HuH-7 (cell line): ENCODE results near the gene MALRD1.

Experiments used
- DNase-seq: peaks from one replicate; pipeline ENCODE4 v3.0.0; 2011; ENCODE audit warnings: low spot score

The MALRD1 gene

DNA sequence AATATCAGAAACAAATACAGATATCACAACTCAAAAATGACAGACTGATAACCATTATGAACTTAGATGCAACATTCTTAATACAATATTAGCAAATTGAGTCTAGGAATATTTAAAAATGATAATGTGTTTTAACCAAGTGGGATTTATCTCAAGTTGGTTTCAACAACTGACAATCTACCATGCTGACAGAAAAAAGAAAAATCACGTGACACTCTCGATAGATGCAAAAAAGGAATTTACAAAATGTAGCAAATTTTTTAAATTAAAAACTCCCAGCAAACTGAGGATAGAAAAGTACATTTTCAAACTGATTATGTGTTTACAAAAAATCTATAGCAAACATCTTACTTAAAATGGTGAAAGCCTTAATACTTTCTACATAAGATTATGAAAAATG lies 177.4 kb downstream of the MALRD1 start:
- no peak for DNase-seq

DNA sequence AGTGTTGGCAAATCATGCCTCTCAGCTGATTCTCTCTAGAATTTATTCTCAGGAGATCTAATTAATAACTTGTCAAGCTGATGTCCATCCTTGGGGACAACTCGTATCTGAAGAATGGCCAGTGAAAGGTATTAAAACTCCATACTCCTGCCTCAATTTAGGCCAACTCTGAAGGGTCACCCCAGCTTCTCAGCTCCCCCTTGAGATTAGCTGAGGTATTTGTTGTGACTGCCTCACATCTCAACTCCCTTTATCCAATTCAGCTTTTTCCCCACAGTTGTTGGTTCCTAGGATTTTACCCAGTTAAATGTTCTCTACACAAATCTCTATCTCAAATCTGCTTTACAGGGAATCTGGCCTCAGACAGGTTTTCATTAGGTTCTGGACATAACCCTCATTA lies 182.4 kb downstream of the MALRD1 start:
- no peak for DNase-seq

DNA sequence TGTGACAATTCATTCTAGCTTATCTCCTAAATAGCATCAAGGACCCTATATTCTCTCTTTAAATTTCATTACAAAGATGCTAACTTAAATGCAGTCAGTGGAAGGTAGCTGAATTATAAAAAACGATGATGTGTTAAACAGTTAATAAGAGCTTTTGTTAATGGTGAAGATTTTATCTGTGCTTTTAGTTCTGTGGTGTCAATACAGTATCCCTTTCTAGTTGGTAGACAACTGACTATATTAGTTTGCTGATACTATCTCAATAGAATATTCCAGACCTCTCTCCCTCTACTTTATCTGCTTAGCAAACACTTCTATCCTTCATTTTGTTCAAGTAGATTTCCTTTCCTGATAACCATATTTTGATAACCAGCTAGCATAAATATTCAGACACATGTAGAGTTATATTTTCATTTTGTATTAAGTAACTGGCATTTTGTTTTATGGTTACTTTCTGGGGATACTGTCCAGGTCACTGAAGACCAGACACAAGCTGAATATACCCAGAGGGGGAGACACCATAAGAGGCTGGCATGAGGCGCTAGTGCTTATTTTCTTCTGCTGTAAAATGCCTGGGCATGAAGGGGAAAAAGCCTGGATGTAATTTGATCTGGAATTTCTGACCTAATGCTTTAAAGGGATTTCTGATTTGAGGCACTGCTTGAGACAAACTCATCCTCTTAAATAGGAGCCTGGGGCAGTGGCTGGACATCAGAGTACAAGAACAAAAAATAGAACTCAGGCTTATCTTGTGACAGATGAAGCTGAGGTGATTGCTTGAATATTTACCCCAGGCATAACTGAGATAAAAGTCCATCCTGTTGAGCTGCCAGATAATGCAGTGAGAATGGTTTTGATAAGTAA lies 197.5 kb downstream of the MALRD1 start:
- DNase-seq = no peak

DNA sequence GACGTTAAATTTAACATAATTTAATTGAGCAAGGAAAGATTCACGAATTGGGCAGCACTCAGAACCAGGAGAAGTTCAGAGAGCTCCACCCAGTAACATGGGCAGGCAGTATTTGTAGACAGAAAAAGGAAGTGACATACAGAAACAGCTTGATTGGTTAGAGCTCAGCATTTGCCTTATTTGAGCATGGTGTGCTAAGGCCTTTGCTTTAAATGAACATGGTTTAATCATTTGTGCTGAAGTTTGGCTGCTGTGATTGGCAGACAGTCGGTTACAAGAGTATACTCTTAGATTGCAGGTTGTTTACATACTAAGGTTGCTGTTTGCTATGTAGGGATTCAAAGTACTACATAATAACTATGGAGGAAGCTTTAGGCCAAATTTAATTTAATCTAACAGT lies 199.2 kb downstream of the MALRD1 start:
- no peak for DNase-seq

DNA sequence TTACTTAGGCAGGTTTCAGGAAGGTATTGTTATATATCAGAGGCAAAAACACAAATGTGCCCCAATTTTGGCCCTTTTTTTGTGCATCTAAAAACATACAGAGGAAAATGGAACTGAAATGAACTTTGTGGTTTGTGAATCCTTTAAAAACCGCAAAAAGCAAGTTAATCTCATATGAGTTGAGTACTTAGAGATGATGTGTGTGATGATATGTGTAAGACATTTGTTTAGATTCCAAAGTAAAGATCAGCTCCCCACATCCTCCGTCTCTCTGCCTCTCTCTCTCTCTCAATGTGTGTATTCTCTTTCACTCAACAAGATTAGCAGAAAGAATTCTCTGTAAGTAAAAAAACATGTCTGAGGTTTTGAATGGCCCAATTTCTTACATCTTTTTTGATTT lies 201.9 kb downstream of the MALRD1 start:
- DNase-seq = no peak

DNA sequence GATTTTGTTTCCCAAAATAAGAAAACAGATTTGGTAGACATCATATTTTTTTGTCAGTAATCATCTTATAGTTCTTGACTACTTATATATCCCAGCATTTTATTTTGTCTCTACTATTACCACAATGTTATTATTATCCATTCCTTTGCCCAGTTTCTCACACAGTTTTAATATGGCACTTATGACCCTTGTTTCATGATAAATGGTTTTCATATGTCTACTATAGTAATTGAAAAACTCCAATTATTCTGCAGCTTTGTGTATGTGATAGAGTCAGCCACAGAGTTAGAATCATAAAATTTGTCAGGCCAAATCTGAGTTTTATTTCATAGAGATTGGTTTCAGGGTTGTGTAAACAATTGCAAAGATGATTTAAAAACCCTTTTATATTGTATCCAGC lies 203.9 kb downstream of the MALRD1 start:
- no peak for DNase-seq

DNA sequence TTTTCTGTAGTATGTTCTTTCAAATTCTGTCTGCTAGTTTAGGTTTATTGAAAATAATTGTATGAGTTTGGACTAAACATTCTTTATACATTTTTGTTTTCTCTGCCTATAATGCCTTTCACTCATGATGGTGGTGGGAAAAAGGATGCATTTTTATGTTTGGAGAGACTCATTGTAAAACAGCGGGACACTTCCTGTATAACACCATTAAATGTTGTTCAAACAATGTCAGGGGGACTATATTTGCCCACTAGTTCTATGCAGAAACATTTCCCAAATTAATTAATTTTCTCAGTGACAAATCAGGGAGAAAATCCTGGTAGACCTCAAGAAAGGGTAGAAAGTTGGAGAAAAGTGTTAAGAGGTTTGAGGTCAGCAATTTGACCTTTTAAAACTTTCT lies 207.7 kb downstream of the MALRD1 start:
- no peak for DNase-seq

DNA sequence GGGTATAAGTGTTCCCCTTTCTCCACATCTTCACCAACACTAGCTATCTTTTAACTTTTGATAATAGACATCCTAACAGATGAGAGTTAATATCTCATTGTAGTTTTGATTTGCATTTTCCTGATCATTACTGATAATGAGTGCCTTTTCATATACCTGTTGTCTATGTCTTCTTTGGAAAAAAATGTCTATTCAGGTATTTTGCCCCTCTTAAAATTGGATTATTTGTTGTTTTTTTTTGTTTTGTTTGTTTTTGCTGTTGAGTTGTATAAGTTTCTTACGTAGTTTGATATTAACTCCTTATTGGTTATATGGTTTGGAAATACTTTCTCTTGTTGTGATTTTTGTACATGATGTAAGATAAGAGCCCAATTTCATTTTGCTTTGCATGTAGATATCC lies 214.7 kb downstream of the MALRD1 start:
- DNase-seq = no peak

DNA sequence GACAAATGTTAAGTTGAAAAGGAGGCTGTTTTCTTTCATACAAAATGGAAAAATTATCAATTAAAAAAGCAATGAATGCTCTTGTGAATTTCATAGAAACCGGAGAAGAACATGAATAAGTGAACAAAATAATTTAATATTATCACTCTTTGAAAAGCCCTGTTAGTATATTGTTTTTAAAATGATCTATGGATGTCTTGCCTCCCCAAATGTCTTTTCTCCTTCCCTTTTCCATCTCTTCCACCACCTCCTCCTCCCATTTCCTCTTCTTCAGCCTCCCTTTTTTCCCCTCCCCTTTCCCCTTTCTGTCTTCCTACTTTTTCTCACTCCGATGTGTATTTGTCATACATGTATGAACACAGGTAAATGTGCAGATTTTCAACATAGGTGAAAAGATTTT lies 234.7 kb downstream of the MALRD1 start:
- DNase-seq = no peak

DNA sequence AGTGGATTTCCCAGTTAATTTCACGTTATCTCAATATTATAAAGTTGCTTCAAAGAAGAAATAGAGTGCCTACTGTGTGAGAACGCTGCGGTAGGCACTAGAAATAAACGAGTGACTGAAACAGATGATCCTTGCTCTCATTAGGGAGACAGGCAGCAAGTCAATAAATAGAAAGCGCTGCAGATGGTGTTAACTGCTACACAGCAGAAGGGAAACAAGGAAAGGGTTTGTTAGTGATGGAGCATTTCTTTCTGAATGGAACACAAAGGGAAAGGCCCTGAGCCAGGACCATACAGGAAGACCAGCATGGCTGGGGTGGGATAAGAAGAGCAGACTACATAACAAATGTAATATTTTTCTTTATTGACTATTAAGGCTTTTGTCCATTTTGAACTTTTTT lies 235.2 kb downstream of the MALRD1 start:
- no peak for DNase-seq

DNA sequence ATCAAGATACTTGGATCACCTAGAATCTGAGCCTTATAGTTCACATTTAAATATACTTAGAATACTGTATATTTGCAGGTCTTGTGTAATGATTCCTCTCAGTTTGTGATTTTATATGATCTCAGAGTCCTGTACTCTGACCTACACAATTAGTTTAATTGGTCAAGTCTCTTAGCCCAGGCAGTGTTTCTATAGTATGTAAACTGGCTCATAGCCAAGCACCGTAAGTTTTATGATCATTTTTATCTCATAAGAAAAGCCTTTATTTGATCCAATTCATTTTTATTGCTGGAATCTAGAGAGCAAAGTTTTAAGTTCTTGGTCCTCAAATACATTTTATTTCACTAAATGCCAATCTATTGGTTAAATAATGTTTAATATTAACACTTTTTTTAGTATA lies 242.2 kb downstream of the MALRD1 start:
- DNase-seq = no peak

DNA sequence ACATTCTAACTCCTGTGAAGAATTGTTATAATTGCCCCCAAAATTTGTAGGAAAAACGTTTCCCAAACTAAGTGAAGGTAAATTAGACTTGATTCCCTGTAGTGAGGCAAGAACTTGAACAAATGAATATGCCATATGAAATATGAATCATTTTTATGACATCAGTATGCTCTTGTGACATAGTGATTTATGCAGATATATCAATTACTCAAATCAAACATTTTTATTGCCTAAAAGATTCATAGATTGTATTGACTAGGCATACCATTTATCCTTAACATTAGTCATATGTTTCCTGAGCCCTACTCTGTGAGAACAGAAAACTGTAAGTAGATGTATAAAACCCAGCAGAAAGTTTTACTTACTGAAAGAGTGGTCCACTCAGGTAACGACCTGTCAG lies 245.6 kb downstream of the MALRD1 start:
- DNase-seq = no peak

DNA sequence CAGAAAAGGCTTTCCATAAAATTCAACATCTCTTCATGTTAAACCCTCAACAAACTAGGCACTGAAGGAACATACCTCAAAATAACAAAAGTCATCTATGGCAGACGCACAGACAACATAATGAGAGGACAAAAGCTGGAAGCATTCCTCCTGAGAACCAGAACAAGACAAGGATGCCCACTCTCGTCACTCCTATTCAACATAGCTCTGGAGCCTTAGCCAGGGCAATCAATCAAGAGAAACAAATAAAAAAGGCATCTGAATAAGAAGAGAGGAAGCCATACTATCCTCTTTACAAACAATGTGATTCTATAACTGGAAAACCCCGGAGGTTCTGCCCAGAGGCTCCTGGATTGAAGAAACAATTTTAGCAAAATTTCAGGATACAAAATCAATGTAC lies 251.0 kb downstream of the MALRD1 start:
- no peak for DNase-seq

DNA sequence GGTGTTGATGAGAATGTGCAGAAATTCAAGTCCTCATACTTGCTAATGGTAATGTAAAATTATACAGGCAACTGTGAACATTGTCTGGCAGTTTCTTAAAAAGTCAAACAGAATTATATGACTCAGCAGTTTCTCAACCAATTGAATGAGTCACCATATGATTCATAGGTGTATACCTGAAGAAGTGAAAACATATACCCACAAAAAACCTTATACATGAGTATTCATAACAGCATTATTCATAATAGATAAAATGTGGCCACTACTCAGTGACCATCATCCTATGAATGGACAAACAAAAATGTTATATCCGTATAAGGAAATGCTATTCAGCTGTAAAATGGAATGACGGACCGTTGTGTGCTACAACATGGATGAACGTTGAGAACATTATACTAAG lies 253.5 kb downstream of the MALRD1 start:
- DNase-seq = no peak

DNA sequence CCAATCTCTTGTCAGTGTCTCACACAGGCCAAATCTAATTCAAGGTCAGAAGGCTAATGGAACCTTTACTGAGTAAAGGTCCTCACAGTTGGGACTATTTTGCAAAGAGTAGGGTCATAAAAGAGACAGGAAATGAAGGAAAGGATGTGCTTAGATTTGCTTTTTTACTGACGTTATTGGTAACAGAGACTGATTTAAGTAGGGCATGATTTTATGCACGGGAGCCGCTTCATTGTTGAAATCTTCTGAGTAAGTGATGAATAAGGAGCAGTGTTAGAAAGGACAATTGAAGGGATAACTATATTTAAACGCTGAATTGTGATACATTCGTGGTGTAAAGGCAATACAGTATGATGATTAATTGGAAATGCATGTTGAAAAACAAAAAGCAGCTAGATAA lies 261.5 kb downstream of the MALRD1 start:
- no peak for DNase-seq

DNA sequence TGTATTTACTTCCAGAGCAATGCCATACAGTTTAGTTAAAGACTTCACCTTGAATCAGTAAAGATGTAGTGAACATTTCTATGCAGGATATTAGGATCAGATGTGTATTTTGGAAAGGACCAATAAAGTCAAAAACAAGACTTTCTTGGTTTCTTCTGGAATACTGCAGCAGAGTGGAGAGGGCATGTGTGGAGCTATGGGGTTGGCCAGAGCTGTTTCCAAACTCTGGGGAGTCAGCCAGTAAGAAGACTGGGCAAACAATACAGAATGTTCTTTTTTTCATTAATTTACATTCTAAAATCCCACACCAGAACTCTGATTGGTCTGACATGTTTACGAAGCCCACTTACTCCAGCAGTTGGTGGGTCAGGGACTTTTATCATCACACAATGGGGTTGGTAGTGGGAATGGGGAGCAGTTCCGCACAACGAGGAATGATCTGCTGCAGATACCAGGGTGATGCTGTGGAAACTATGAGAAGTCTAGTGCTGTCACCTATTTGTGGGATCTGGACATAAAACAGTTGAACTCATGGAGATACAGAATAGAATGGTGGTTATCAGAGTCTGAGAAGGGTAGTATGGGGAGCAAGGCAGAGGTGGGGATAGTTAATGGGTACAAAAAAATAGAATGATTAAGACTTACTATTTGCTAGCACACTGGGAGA lies 267.7 kb downstream of the MALRD1 start:
- DNase-seq = no peak

DNA sequence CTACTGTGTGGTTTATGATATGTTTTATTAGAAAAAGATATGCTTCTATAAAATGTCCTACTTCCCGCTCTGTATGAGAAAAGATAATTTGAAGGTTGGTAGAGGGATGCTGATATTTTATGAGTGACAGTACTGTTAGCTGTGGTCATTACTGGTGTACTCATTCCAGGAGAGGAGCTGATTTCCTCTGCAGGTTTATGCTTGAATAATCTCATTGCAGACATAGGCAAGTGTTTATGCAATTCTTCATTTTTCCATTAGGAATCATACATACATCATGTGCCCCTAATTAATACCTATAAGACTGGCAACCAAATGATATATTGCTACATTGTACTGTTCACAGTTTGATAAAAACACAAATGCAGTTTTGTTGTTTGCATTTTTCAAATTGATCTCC lies 269.4 kb downstream of the MALRD1 start:
- DNase-seq = no peak

DNA sequence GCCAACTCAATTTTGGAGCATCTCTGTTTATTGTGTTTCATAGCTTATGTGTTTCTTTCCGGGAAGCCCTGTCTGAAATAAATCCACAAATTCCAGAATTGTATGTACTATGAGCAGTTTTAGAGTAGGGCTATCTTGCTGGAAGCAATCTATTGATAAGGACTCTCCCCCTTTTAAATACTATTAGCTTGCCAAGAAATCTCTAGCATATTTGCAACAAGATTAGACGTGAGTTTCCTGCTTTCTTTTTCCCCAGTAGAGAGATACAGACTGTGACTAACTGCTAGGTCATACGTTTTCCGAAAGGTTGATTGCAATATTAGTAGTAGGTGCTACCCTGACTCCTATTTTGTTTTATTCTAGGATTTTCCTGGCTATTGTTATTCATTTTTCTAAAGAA lies 277.0 kb downstream of the MALRD1 start:
- DNase-seq = no peak

DNA sequence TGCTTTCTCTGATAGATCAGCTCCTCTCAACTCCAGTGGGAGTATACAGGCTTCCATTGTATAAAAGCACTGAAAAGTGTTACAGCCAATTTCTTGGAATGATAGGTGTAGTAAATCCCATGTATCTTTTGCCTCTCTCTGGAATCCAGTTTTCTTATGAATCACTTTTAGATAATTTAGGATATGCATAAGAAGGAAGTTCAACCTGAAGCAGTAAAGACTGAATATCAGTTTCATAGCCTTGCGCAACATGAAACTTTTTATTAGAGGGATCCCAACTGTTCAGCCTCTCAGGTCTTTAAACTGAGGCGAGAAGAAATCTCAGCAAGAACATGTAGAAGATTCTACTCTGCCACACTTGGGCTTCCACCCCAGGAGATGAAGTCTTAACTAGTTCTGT lies 280.0 kb downstream of the MALRD1 start:
- DNase-seq = no peak

DNA sequence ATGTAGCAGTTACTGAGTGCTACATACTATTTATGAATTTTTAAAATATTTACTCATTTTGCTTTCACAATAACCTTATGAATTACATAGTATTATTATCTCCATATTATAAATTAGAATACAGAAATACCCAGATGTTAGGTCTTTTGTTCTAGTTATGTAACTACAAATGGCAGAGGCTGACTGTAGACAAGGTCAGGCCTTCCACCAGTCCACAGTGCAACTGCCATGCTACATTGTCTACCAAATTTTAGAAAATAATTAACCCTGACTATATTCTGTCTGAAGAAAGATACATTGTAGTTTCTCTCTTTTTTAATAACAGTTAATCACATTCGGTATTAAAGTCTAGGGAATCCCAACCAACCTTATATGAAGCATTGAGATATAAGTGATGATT lies 280.9 kb downstream of the MALRD1 start:
- DNase-seq = no peak

DNA sequence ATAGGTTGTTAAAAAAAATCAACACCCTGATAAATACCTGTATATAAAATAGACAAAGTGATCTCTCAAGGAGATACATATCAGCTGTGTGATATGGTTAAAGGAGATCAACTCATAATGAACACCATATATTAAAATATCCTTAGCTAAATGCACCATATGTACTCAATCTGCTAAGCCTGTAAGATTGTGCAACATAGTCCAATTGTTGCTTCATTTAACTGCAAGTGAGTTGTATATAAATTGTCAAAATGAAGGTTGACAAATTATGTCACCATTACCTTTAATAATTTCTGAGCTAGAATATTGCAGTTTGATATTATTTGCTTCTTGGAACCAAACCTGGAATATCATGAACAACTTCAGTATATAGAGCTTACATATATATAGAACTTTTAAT lies 283.7 kb downstream of the MALRD1 start:
- DNase-seq = no peak

DNA sequence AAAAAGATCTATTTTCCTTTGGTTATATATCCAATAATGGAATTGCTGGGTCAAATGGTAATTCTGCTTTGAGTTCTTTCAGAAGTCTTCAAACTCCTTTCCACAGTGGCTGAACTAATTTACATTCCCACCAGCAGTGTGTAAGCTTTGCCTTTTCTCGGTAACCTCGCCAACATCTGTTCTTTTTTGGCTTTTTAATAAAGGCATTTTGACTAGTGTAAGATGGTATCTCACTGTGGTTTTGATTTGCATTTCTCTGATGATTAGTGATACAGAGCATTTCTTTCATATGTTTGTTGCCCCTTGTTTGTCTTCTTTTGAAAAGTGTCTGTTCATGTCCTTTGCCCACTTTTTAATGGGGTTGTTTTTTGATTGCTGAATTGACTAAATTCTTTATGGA lies 285.0 kb downstream of the MALRD1 start:
- DNase-seq = no peak

DNA sequence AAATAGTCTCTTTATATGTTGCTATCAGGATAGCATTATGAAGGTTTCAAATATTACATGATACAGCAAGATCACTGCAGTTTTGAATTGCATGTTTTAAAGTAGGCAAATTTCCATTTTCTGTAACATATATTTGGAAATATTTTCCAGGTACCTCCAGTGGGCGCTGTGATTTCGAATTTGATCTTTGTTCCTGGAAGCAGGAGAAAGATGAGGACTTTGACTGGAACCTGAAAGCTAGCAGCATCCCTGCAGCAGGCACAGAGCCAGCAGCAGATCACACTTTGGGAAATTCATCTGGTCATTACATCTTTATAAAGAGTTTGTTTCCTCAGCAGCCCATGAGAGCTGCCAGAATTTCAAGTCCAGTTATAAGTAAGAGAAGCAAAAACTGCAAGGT lies 299.0 kb downstream of the MALRD1 start:
- peak; percentile 11 for DNase-seq

DNA sequence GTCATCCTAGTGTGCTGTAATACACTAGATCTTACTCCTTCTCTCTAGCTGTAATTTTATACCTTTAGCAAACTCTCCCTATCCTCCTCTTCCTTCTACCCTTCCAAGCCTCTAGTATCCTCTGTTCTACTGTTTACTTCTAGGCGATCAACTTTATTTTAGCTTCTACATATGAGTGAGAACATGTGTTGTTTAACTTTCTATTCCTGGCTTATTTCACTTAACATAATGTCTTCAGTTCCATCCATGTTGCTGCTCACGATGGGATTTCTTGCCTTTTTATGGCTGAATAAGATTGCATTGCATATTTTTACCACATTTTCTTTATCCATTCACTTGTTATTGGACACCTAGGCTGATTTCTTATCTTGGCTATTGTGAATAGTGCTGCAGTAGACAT lies 318.6 kb downstream of the MALRD1 start:
- no peak for DNase-seq
